GM21367 (cell line): Measurements from ENCODE around the gene ZC3H7B.

Experiments used
- ATAC-seq: cut with Tn5 transposase; IDR thresholded peaks from one replicate; pipeline ENCODE4 v1.9.1; 2021; ENCODE audit not compliant: unreplicated experiment

Gene ZC3H7B

GRCh38 chr22:41324821-41325528 lies 23.6 kb downstream of the ZC3H7B start:
- no peak for ATAC-seq

DNA sequence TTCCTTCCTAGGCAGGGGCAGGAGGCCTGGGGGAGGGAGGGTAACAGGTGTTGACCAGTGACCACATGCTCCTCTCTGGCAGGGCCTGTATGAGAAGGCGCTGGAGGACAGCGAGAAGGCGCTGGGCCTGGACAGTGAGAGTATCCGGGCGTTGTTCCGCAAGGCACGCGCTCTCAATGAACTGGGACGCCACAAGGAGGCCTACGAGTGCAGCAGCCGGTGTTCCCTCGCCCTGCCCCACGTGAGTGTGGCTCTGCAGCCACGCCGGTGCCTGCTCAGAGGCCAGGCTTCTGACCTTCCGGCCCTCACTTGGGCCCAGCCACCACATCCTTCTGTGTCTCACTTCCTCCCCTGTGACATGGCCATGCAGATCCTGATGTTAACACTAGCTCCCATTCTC lies 25.8 kb downstream of the ZC3H7B start:
- no peak for ATAC-seq

GRCh38 chr22:41330169-41330568 lies 28.8 kb downstream of the ZC3H7B start:
- ATAC-seq: no peak

- ATAC-seq: no peak
Observed at GRCh38 chr22:41332217-41332939, 31.1 kb downstream of the ZC3H7B start.

DNA sequence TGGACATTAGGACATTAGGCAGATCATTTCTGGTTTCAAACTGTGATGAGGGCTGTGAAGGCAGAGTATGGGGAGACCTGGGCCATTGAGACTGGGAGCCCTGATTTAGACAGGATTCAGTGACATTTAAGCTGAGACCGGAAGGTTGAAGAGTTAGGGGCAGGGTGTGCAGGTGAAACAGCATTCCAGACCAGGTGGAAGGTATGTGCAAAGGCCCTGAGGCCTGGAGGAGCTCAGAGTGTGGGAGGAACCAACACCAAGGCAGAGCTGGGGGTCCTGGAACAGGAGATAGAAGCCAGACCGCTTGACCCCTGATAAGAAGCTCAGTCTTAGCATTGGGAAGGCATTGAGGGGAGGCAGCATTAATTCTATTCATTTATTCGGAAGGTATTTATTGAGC lies 32.5 kb downstream of the ZC3H7B start:
- no peak for ATAC-seq

DNA sequence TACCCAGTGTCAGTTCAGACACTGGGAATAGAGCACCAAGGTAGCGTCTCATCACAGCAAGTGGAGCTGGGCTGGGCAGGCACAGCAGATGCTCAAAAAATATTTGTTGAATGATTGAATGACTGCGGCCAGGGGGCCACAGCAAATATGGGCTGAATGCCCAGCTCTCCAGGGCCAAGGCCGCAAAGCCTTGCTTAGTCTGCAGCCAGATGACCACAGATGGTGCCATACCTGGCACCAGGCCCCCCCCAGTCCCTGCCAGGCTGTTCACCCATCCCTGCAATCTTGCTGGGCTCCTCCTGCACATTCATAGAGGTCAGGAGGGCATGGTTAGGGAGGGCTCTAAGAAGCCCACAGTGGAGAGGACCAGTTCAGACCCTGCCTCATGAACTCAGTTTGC lies 32.9 kb downstream of the ZC3H7B start:
- no peak for ATAC-seq

DNA sequence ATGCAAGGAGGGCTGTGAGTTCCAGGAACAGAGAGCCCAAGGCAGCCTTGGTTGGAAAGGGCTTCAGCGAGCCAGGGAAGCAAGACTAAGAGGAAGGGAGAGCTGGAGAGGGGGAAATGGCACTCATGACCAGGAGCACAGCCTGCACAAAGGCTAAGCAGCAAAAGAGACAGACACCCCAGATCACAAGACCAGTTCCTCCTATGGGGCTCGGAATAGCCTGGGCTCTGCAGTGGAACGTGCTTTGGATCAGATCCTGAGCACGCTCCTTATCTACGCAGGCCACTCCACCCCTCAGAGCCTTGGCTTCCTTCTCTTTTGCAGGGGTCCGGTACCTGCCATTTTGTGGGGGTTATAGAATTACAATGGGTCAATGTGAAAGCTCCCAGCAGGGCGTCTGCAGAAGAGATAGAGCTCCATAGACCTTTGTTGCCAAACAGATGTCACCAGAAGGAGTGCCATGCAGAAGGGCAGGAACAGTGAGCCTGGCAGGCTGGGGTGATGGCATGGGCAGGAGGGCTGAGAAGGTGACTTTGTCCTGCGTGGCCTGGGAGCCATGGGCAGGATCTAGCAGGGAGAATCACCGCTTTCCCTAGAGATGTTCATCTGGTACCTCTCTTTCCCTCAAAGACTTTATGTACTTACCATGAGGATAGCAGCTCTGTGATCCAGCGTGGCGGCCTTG lies 33.8 kb downstream of the ZC3H7B start:
- ATAC-seq: no peak

DNA sequence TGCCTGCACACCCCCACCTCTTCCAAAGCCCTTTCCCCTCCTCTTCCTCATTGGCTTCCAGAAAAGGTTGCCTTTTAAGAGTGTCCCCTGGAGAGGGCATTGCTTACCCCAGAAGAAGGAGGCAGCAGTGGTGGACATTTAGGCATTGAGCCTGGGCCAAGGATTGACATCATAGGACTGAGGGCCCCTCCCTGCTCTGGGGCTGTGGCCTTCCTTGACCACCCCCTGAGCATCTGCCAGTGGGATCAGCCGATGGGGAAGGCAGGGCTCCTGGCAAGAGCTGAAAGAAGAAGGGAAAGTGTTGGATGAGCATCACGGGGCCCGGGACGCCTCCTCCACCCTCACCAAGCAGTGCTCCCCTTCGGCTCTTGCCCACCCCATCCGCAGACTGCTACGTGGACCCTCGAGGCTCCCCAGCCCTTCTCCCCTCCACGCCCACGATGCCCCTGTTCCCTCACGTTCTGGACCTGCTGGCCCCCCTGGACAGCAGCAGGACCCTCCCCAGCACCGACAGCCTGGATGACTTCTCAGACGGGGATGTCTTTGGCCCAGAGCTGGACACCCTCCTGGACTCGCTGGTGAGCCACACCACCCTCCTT lies 37.4 kb downstream of the ZC3H7B start:
- no peak for ATAC-seq

DNA sequence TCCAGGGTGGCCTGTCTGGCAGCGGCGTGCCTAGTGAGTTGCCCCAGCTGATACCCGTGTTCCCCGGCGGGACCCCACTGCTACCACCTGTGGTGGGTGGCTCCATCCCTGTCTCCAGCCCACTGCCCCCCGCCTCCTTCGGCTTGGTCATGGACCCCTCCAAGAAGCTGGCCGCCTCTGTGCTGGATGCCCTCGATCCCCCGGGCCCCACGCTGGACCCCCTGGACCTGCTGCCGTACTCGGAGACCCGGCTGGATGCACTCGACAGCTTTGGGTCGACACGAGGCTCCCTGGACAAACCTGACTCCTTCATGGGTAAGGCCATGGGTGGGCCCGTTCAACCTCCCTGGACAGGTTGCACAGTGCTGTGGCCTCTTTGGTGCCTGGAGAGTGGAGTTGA lies 38.5 kb downstream of the ZC3H7B start:
- no peak for ATAC-seq

GRCh38 chr22:41340357-41340756 lies 39.0 kb downstream of the ZC3H7B start:
- ATAC-seq: no peak

DNA sequence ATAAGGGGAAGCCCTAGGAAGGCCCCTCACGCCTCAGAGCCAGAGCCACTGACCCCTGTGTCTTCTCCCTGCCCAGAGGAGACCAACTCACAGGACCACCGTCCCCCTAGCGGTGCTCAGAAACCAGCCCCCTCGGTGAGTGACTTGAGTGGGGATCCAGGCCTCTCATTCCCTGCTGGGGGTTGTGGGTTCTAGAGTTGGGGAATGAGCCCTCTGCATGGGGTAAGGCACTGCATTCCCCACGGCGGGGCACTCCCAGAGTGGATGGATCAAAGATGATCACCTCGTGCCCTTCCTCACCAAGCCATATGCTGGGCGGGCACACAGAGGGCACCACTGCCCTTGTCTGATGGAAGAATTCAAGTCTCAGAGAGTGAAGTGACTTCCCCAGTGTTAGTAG lies 39.7 kb downstream of the ZC3H7B start:
- no peak for ATAC-seq

- ATAC-seq: no peak
Observed at GRCh38 chr22:41341990-41342389, 40.7 kb downstream of the ZC3H7B start.

GRCh38 chr22:41343300-41343699 lies 42.0 kb downstream of the ZC3H7B start:
- no peak for ATAC-seq

DNA sequence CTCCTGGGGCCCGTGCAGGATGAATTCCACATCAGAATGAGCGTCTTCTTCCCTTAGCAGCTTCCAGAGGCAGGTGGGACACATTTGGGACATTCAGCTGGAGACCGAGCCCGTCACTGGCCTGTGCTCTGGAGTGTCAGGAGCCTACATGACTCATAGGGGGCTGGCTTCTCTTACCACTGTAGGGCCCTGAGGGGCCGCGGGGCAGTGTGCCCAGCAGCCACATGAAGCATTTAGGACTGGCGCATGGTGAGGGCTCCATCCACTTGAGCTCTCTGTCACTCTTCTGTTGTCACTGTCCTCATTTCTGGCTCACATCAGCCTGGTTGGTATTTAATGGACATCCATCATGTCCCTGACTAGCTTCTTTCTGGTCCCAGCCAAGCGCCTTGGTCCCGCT lies 42.4 kb downstream of the ZC3H7B start:
- ATAC-seq: no peak

DNA sequence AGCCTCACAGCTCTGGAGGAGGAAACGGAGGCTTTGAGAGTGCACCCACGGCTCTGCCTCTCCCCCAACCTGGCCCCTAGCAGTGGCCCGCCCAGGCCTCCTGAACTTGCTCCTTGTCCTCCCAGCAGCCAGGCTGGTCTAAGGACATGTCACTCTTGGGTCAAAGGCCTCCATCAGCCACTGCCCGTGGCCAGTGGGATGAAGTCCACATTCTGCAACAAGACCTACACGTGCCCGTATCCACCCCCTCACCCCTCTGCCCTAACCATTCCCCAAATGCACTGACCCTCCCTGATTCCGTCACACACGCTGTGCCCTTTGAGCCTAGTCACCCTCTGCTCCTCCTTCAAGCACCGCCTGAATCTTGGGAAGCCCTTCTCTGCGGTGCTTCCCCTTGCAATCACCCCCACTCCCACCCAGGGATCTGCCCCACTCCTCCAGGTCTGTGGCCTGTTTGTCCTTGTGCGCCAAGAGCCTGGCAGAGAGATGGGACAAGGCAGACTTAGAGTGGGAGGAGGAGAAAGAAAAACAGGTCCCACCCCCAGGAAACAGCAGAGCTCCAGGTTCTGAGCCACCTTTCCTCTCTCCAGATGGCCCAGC lies 43.0 kb downstream of the ZC3H7B start:
- no peak for ATAC-seq

GRCh38 chr22:41345807-41346335 lies 44.5 kb downstream of the ZC3H7B start:
- ATAC-seq: no peak

GRCh38 chr22:41347066-41347859 lies 45.9 kb downstream of the ZC3H7B start:
- no peak for ATAC-seq

DNA sequence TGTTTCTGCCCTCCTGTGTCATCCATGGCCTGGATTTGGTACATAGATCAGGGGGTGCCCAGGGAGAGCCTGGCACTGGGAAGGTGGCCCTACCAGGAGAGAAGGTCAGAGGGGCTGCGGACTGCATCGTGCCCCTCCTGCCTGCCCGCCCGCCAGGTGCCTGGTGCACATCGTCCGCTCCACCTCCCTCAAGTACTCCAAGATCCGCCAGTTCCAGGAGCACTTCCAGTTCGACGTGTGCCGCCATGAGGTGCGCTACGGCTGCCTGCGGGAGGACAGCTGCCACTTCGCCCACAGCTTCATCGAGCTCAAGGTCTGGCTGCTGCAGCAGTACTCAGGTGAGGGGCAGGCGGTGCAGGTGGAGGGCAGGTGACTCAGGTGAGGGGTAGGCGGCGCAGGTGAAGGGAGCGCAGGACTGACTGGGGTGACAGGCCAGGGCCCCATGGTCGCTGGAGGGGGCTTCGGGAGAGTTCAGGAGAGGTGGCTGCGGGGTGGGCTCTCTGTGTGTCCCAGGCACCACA lies 47.7 kb downstream of the ZC3H7B start:
- ATAC-seq: no peak

DNA sequence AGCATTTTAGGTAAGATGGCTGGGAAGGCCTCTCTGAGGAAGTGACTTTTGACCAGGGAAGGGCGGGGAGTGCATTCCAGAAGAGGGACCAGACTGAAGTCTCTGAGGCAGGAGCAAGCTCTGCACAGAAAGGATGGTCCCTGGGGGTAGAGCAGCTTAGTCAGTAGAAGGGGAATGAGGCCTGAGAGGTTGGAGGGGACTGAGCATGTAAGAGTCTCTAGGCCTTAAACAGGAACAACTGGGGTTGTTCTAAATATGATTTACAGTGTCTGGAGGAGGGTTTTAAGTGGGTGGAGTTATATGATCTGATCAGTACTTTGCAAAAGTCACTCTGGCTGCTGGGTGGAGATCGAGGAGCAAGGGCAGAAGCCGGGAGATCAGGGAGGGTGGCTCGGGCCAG lies 48.8 kb downstream of the ZC3H7B start:
- ATAC-seq: no peak

GRCh38 chr22:41351011-41351410 lies 49.7 kb downstream of the ZC3H7B start:
- ATAC-seq: no peak
